Measurements from ENCODE around the gene OR1D2. TPM values are rescaled to one million over a fixed set of nuclear protein-coding genes. Genes with fewer than 3 reads are reported as not detected.
A peak's percentile ranks its signal among the peaks of the same experiment; 100 is the strongest.

The OR1D2 gene
- total and polyA plus RNA-seq, 2 of the 13 experiments (the other 11 are each of a cell fraction or from before 2014, with no cell fraction given): not detected

- TF ChIP-seq SOX13 (IDR thresholded peaks at IDR 0.05): no peak
- 0 out of 4 replicates have a peak, but pooled peaks of 1 of the 2 experiments have one; percentile 16 for TF ChIP-seq SOX13 (CRISPR knock-in tag; conservative IDR thresholded peaks at IDR 0.05 in 1 of 2, IDR thresholded peaks at IDR 0.05 in 1 of 2)
- TF ChIP-seq CREB1 (IDR thresholded peaks at IDR 0.05): peak; percentile 67
- 0 out of 2 replicates have a peak, but pooled peaks have one; percentile 41 for TF ChIP-seq CREB1 (CRISPR knock-in tag; IDR thresholded peaks at IDR 0.05)
- peak; percentile 99 for TF ChIP-seq SRSF1 (optimal IDR thresholded peaks at IDR 0.05; ENCODE audit: low read depth, low read length)
- TF ChIP-seq HOXA3 (CRISPR knock-in tag; IDR thresholded peaks at IDR 0.05): peak; percentile 63
- TF ChIP-seq ZNF337 (CRISPR knock-in tag; IDR thresholded peaks at IDR 0.05; ENCODE audit: borderline replicate concordance, low read depth): no peak
- TF ChIP-seq ZNF75D (CRISPR knock-in tag; IDR thresholded peaks at IDR 0.05; ENCODE audit: borderline replicate concordance): no peak
- TF ChIP-seq ZSCAN25 (CRISPR knock-in tag; IDR thresholded peaks at IDR 0.05): no peak
- no peak for TF ChIP-seq ZNF674 (CRISPR knock-in tag; IDR thresholded peaks at IDR 0.05; ENCODE audit: low read depth)
- TF ChIP-seq ZNF761 (CRISPR knock-in tag; conservative IDR thresholded peaks at IDR 0.05): 0 out of 2 replicates have a peak, but pooled peaks have one; percentile 33
- TF ChIP-seq GZF1 (CRISPR knock-in tag; IDR thresholded peaks at IDR 0.05): no peak
- TF ChIP-seq BORCS8-MEF2B (CRISPR knock-in tag; IDR thresholded peaks at IDR 0.05): no peak
- peak; percentile 98 for TF ChIP-seq ZMYM4 (CRISPR knock-in tag; IDR thresholded peaks at IDR 0.05)
- TF ChIP-seq CBX1 (IDR thresholded peaks at IDR 0.05; ENCODE audit: low read depth): peak; percentile 96
- peak; percentile 77 for TF ChIP-seq RFXAP (CRISPR knock-in tag; IDR thresholded peaks at IDR 0.05; ENCODE audit: borderline replicate concordance)
- TF ChIP-seq ZHX1 (CRISPR knock-in tag; IDR thresholded peaks at IDR 0.05; ENCODE audit: low read depth): no peak
- no peak for TF ChIP-seq SYNCRIP (IDR thresholded peaks at IDR 0.05; ENCODE audit: insufficient read depth, low read depth, low read length)
- TF ChIP-seq MAF1 (CRISPR knock-in tag; IDR thresholded peaks at IDR 0.05; ENCODE audit: borderline replicate concordance): no peak
- no peak for TF ChIP-seq ZNF18 (CRISPR knock-in tag; IDR thresholded peaks at IDR 0.05; ENCODE audit: insufficient replicate concordance)
- TF ChIP-seq MEIS1 (CRISPR knock-in tag; IDR thresholded peaks at IDR 0.05; ENCODE audit: borderline replicate concordance): peak; percentile 46; the same call in 1 of the 2 replicates
- peak; percentile 71 for TF ChIP-seq IKZF5 (CRISPR knock-in tag; IDR thresholded peaks at IDR 0.05)
- peak; percentile 98 for TF ChIP-seq HNRNPLL (IDR thresholded peaks at IDR 0.05; ENCODE audit: low read depth, low read length, poor library complexity, severe bottlenecking)
- peak in 1 of 2 experiments; percentile 53; a peak in 1 of 4 replicates for TF ChIP-seq KLF16 (CRISPR knock-in tag; IDR thresholded peaks at IDR 0.05)
- TF ChIP-seq NRL (CRISPR knock-in tag; IDR thresholded peaks at IDR 0.05; ENCODE audit: borderline replicate concordance): no peak
Observed at GRCh38 chr17:3048727-3049471, 55.3 kb downstream of the OR1D2 start (continued).
